Retinal pigment epithelial cell (primary cell): ENCODE results near the gene NUP54.

ENCODE experiments used
- DNase-seq: peaks from one replicate; pipeline ENCODE4 v3.0.0-alpha.2; 2010; ENCODE audit warnings: low read depth
- H3K4me3 ChIP-seq: 2 replicates; pipeline ENCODE4 v1.5.1; 2011; ENCODE audit warnings: mild to moderate bottlenecking, low read length, control low read depth, moderate library complexity
- CTCF ChIP-seq: conservative IDR thresholded peaks from 2 replicates; pipeline ENCODE4 v1.5.1; 2011; ENCODE audit warnings: low read depth, low read length, control low read depth, inconsistent platforms

Gene NUP54

GRCh38 chr4:76074993-76075600 is 73.1 kb downstream of the NUP54 start:
- DNase-seq: no peak
- TF ChIP-seq CTCF: no peak
- H3K4me3 ChIP-seq: no peak overlapping the region

GRCh38 chr4:76074468-76074867 is 73.7 kb downstream of the NUP54 start, which contains the start of gene ART3:
ART3 (plus strand) TSS chr4:76074709; CDS start chr4:76075890, 1,181 bp downstream.
- H3K4me3 ChIP-seq: no peak within 1 kb of the TSS
- no peak for TF ChIP-seq CTCF
- DNase-seq: no peak

GRCh38 chr4:76072760-76073159 is 75.4 kb downstream of the NUP54 start:
- no peak overlapping the region for H3K4me3 ChIP-seq
- no peak for TF ChIP-seq CTCF
- DNase-seq: no peak

GRCh38 chr4:76067652-76068286 is 80.4 kb downstream of the NUP54 start:
- TF ChIP-seq CTCF: peak; percentile 90
- no peak for DNase-seq

GRCh38 chr4:76066546-76066945 is 81.7 kb downstream of the NUP54 start:
- no peak overlapping the region for H3K4me3 ChIP-seq
- no peak for DNase-seq
- TF ChIP-seq CTCF: no peak

More at GRCh38 chr4:76067652-76068286, 80.4 kb downstream of the NUP54 start:
- H3K4me3 ChIP-seq: no peak overlapping the region
